SHP77 treated with DMSO at 0.1 percent for 48 hours (cell line): Measurements from ENCODE around the gene MCCC2.
A peak's percentile ranks its signal among the peaks of the same experiment; 100 is the strongest.
"Not testable (repeated sequence)": the region's sequence is repeated elsewhere in the genome, so short reads cannot be mapped to it uniquely, and the experiment has no call there.

ENCODE experiments used
- DNase-seq: peaks from one replicate; lab custom pipeline; 2025; lab: John Stamatoyannopoulos, UW

MCCC2 gene

GRCh38 chr5:71586941-71587765 lies at the start of gene MCCC2:
TSS of gene MCCC2 (plus strand) at chr5:71587340. CDS start at chr5:71587426, 86 bp downstream.
- peak; percentile 95 for DNase-seq

DNA sequence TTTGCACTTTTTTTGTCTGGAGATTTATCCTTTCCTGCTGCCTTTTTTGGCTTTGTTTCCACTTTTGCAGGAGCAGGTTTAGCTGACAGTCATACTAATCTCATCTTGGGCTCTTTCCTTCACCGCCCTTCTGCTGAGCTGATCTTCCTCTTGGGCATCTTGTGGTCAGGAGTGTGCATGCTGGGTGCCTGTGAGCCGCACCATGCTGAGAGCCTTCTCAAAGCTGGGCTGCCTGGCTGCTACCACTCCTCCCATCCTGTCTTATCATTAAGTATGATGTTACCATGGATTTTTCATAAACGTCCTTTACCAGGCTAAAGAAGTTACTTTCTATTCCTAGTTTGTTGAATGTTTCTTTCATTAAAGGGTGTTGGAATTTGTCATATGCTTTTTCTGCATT lies 49.5 kb upstream of the MCCC2 start:
- no peak for DNase-seq

GRCh38 chr5:71550885-71551284 lies 36.3 kb upstream of the MCCC2 start:
- not testable (repeated sequence) for DNase-seq

- DNase-seq = not testable (repeated sequence)
These were observed 35.6 kb upstream of the MCCC2 start for GRCh38 chr5:71551582-71551981.

DNA sequence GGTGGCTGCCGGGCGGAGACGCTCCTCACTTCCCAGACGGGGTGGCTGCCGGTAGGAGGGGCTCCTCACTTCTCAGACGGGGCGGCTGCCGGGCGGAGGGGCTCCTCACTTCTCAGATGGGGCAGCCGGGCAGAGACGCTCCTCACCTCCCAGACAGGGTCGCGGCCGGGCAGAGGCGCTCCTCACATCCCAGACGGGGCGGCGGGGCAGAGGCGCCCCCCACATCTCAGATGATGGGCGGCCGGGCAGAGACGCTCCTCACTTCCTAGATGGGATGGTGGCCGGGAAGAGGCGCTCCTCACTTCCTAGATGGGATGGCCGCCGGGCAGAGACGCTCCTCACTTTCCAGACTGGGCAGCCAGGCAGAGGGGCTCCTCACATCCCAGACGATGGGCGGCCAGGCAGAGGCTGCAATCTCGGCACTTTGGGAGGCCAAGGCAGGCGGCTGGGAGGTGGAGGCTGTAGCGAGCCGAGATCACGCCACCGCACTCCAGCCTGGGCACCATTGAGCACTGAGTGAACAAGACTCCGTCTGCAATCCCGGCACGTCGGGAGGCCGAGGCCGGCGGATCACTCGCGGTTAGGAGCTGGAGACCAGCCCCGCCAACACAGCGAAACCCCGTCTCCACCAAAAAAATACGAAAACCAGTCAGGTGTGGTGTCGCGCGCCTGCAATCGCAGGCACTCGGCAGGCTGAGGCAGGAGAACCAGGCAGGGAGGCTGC lies 35.0 kb upstream of the MCCC2 start:
- DNase-seq = not testable (repeated sequence)

- DNase-seq = no peak
These were observed 24.0 kb upstream of the MCCC2 start for GRCh38 chr5:71563161-71563560.

- no peak for DNase-seq
These were observed 22.2 kb upstream of the MCCC2 start for GRCh38 chr5:71564895-71565294.

DNA sequence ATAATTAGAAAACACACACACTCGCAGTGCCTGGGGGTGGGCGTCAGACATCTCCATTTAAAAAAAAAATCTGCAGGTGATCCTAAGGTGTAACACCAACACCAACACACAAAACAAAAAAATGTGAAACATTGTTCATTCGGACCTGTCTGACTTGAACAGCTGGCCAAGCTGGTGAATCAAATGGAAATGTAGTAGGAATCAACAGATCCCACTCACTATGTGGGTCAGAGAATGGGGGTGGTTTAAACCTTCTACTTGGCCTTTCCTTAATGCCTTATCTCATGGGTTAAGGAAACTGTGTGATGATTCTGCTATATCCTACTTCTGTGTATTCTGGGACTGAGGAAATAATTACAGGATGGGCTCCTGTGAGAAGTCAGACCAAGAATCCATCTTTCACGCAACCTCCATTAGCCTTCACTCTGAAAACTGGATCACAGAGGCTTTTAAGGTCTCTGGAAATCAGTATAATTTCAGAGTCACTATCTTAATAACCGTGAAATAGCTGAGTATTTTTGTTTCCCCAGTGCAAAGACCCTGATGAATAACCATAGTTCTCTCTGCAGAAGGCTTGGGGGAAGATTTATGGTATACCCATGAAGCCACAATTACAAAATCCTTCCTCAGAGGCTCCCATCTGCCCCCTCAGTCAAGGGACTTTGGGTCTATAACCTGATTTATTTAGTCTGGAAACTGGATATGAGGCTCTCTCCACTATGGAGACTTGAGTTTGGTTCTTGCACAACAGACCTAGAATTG lies 17.2 kb upstream of the MCCC2 start:
- DNase-seq = no peak

DNA sequence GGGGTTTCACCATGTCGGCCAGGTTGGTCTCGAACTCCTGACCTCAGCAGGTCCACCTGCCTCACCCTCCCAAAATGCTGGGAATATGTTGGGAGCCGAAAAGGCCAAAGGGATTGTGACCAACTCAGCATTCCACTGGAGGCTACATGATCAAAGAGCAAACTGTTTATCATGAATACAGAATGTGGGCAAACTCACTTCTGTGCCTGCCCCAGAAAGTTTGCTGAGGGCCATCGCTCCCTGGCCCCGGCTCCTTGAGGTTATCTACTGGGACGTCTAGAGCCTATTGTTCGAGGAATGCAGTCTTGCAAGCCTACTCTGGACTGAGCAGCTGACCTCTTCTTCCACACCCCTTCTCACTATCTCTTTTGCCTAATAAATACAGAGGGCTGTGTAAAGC lies 15.3 kb upstream of the MCCC2 start:
- DNase-seq = not testable (repeated sequence)

DNA sequence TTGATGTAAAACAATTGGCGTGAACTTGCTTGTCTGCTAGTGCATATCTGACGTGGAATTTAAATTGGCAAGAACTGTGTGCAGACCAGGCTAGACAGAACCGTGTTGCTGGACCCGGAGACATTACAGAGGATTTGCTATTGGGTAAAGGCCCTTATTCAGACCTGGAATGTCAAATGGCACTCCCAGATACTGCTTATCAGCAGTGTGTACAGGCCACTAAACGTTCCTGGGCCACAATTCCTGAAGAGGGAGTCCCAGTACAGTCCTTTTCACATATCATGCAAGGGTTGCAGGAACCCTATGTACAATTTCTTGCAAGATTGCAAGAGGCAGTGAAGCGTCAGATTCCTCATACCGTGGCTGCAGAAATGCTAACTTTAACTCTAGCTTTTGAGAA lies 13.5 kb upstream of the MCCC2 start:
- DNase-seq = no peak

DNA sequence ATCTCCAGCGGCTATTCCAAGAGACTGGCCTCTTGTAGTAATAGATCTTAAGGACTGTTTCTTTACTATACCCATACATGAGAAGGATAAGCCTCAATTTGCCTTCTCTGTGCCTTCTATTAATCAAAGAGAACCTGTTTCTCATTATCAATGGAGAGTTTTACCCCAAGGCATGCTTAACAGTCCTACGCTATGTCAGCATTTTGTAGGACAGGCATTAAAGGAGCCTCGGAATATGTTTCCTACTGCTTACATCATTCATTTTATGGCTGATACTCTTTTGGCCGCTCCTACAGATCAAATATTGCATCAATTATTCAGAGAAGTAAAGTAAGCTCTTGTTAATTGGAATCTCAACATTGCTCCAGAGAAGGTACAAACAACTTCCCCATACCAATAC lies 11.6 kb upstream of the MCCC2 start:
- DNase-seq = not testable (repeated sequence)

- no peak for DNase-seq
These were observed 10.9 kb upstream of the MCCC2 start for GRCh38 chr5:71576241-71576640.

DNA sequence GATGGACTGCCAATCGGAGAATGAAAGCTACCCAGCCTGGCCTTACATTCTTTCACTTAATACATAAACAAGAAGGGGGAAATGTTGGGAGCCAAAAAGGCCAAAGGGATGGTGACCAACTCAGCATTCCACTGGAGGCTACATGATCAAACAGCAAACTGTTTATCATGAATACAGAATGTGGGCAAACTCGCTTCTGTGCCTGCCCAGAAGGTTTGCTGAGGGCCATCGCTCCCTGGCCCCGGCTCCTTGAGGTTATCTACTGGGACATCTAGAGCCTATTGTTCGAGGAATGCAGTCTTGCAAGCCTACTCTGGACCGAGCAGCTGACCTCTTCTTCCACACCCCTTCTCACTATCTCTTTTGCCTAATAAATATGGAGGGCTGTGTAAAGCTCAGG lies 9.3 kb upstream of the MCCC2 start:
- DNase-seq = not testable (repeated sequence)

DNA sequence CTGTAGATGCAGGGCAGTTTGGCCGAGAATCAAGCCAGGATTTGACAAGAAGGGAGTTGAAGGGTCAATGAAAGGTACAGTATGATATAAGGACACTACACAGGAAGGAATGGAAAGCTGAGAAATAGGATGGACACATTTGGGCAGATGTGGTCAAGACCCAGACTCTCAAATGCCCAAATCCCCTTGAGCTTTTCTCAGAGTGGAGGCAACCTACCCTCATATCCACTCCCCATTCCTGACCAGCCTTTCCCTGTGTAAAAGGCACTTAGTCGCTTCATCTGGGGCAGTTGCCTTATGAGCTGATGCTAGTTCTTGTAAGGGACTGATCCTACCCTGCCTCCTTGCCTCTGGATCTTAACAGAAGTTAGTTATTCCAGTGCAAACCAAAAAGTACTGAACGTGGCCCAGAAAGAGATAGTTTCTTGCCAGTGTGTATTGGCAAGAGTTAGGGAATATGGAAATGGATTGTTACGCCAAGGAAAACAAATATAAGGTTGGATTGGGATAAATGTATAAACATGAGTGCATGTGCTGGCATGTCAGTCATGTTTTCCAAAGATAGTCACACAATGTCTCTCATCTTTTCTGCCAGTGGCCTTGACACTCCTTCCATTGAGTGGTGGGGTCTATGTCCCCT lies 4.1 kb upstream of the MCCC2 start:
- DNase-seq = no peak

GRCh38 chr5:71586052-71586940 lies 844 bp upstream of the MCCC2 start:
- peak; percentile 84 for DNase-seq

DNA sequence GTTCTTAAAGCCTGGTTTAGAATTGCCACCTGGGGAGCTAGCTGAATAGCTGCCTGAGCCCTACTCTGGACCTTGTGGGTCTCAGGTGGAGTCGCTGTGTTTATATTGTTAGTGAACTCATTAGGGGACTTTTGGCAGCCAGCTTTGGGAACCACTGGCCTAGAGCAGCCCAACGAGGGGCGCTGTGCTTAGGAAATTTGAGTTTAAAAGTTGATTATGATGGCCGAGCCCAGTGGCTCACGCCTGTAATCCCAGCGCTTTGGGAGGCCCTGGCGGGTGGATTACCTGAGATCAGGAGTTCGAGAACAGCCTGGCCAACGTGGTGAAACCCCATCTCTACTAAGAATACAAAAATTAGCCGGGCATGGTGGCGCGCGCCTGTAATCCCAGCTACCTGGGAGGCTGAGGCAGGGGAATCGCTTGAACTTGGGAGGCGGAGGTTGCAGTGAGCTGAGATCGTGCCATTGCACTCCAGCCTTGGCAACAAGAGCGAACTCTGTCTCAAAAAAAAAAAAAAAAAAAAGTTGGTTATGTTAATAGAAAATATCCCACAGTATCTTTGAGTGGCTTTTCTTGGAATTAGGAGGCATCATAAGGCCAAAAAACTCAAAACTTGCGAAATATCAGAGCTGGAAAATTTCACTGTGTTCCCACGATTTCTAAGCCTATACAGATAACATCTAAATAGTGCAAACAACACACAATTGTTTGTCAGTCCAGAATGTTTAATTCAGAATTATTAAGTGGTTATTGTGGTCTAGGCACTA lies 809 bp downstream of the MCCC2 start:
- no peak for DNase-seq

DNA sequence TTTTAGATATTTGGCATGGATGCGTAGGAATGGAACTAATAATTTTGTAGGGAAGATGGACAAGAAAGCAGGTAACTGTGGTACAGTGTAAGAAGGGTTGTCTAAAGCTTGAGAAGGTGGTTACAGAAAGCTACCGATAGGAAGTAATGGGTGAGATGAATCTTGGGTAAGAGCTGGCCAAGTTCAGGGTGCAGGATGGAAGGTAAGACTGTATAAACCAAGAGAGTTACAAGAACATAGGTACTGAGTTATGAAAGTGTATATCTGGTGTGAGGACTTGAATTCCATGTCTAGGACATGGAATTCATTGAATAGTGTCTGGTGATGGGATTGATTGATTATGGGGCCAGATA lies 1.4 kb downstream of the MCCC2 start:
- DNase-seq = no peak

GRCh38 chr5:71589903-71590302 lies 2.8 kb downstream of the MCCC2 start:
- no peak for DNase-seq

- no peak for DNase-seq
These were observed 4.0 kb downstream of the MCCC2 start for GRCh38 chr5:71591100-71591499.

DNA sequence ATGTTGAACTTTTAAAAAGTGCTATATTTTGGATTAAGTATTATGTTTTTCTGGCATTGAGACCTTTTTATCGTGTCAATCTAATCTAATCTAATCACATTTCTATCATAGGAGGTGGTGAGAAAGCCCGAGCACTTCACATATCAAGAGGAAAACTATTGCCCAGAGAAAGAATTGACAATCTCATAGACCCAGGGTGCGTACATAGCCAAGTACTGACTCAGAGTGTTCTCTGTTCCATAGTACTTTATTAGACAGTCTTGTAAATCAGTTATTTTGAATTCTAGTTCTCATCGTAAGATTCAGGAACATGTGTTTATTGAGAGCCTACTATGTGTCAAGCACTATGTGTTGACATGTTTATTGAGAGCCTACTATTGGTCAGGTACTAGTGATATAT lies 9.0 kb downstream of the MCCC2 start:
- no peak for DNase-seq
